Natural killer cell (primary cell): ENCODE data around the gene TNRC6A. TPM values are rescaled to one million over a fixed set of nuclear protein-coding genes. Genes with fewer than 3 reads are reported as not detected.
"Not testable (repeated sequence)": the region's sequence is repeated elsewhere in the genome, so short reads cannot be mapped to it uniquely, and the experiment has no call there.

Source experiments
- ATAC-seq, 3 donors: fragments of 150-1000 bp in 2 of 3; fragments of 200-7000 bp in 1 of 3; cut with Tn5 transposase; 1 replicate in 1 of 3; 2 replicates in 2 of 3; pipeline ENCODE4 v1.10.0; 2021; ENCODE audit warnings: mild to moderate bottlenecking in 2 of 3, moderate library complexity in 2 of 3
- DNase-seq, 2 donors: peaks; one replicate each; pipeline versions ENCODE4 v3.0.0 to v3.0.0-alpha.2; 2013 to 2021; ENCODE audit warnings: mixed read lengths in 1 of 2
- H3K27ac ChIP-seq: one replicate; pipeline ENCODE4 v1.5.1; 2013; ENCODE audit warnings: mild to moderate bottlenecking, low read length
- H3K27me3 ChIP-seq: one replicate; pipeline ENCODE4 v1.6.1; 2013; ENCODE audit warnings: low read length; ENCODE audit not compliant: control insufficient read depth, insufficient read depth
- H3K36me3 ChIP-seq: one replicate; pipeline ENCODE4 v1.6.1; 2013; ENCODE audit warnings: low read length; ENCODE audit not compliant: control insufficient read depth, insufficient read depth
- H3K4me1 ChIP-seq: one replicate; pipeline ENCODE4 v1.6.1; 2013; ENCODE audit warnings: low read length; ENCODE audit not compliant: control insufficient read depth, insufficient read depth
- H3K4me3 ChIP-seq: one replicate; pipeline ENCODE4 v1.5.1; 2013; ENCODE audit warnings: low read length
- H3K9me3 ChIP-seq: one replicate; pipeline ENCODE4 v1.6.1; 2013; ENCODE audit warnings: low read length; ENCODE audit not compliant: control insufficient read depth, insufficient read depth
- H3K27ac Mint-ChIP-seq, 2 donors: one replicate each; pipeline ENCODE4 v1.8.0; 2022; ENCODE audit warnings: mild to moderate bottlenecking in 2 of 2, mixed read lengths in 2 of 2, moderate library complexity in 1 of 2
- H3K27me3 Mint-ChIP-seq, 2 donors: one replicate each; pipeline ENCODE4 v1.8.0; 2022; ENCODE audit warnings: low read depth in 2 of 2, mixed read lengths in 2 of 2
- H3K36me3 Mint-ChIP-seq: one replicate; pipeline ENCODE4 v1.8.0; 2022; ENCODE audit warnings: mixed read lengths
- H3K4me1 Mint-ChIP-seq, 2 donors: one replicate each; pipeline ENCODE4 v1.8.0; 2022; ENCODE audit warnings: mixed read lengths in 2 of 2
- H3K4me3 Mint-ChIP-seq: one replicate; pipeline ENCODE4 v1.8.0; 2022; ENCODE audit warnings: mild to moderate bottlenecking, moderate library complexity, mixed read lengths
- H3K9me3 Mint-ChIP-seq, 2 donors: one replicate each; pipeline ENCODE4 v1.8.0; 2022; ENCODE audit warnings: mixed read lengths in 2 of 2
- CTCF ChIP-seq: fragments of 200-600 bp; IDR thresholded peaks from one replicate; pipeline ENCODE4 v1.8.0; 2022; ENCODE audit warnings: antibody characterized with exemption
- WGBS: methylation state at CpG from one replicate; pipeline ENCODE4 v1.1.7; 2013; ENCODE audit warnings: missing lambda C conversion rate; ENCODE audit not compliant: insufficient coverage; 5-methylcytosine and 5-hydroxymethylcytosine counted together
- intact Hi-C: fragments of 100-400 bp; cut with micrococcal nuclease; formaldehyde crosslinking; loops from one replicate; pipeline ENCODE4 v1.14.2; 2022
- total RNA-seq, 4 donors: library from RNA; stranded (reverse); fragments of 120-200 nt in 1 of 4; gene quantifications; one replicate each; pipeline versions ENCODE4 v1.2.3 to v1.2.4, GENCODE V29; 2013 to 2022

TNRC6A gene
- total RNA-seq, 3 donors from 2014 or later (not counting 1 experiment from before 2014, with no cell fraction given): 53.9 to 68.5 (median 66.3) TPM

- Mint-ChIP-seq H3K36me3 (no peaks in the 10 kb centered on the region), H3K4me3 (no peak overlapping the region), H3K4me1 (no peaks in the 10 kb centered on the region), H3K9me3 (no peaks in the 10 kb centered on the region), H3K27ac (no peak overlapping the region), H3K27me3 (no peaks in the 10 kb centered on the region)
- no peak for TF ChIP-seq CTCF
- no peaks in the 10 kb centered on the region for H3K9me3 ChIP-seq
- no peak overlapping the region for H3K4me3 ChIP-seq
- ATAC-seq (no peak), DNase-seq (no peak)
- intact Hi-C loops: no loop called here
- H3K4me1 ChIP-seq: no peaks in the 10 kb centered on the region
- no peaks in the 10 kb centered on the region for H3K27me3 ChIP-seq
- H3K36me3 ChIP-seq: no peaks in the 10 kb centered on the region
- no peak overlapping the region for H3K27ac ChIP-seq
Measured at GRCh38 chr16:24841291-24841690, 111.8 kb downstream of the TNRC6A start.

DNA sequence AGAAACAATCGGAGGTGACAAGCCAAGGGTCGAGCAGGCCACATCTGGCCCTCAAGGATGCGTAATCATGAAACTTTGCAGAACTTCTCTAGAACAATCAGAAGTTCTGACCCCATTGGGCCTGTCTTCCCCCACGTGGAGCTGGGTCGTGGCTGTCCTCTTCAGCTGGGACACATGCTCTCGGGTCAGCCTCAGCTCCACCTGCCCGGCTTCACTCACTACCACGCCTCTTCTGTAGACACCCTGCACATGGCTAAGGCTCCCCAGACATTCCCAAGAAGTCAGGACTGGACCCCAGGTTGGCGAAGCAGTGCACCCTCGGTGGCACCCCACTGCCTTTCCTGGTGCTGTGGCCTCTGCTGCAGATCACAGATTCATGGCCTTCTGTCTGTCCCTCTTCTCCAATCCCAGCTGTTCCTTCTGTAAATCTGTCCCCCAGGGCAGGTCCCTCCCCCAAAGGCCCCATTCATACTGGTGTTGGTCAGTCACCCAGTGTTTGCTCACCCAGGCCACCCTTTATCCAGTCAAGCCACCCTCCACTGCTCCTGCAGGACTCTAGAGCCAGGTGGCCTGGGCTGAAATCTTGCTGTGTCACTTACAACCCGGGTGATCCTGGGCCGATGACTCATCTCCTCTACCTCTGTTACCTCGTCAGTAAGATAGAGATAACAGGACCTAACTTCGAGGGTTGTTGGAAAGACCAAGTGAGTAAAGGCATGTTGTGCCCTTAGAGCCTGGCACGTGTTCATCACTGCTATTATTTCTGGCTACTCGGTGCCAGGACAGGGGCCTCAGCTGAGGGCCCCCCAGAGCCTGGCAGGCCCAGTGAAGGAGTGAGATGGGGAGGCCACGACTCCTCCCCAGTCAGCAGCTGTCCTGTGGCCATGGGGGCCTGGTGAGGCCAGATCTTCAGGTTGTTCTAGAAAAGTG is 114.9 kb downstream of the TNRC6A start:
- no peaks in the 10 kb centered on the region for H3K36me3 Mint-ChIP-seq

DNA sequence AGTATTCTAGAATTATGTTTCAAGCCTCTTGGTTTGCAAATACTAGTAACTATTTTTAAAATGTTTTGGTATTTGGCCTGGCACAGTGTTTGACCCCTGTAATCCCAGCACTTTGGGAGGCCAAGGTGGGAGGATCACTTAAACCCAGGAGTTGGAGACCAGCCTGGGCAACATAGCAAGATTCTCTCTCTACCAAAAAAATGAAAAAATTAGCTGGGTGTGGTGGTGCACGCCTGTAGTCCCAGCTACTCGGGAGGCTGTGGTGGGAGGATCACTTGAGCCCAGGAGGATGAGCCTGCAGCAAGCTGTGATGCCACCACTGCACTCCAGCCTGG is 115.5 kb downstream of the TNRC6A start:
- DNase-seq, H3K4me1 Mint-ChIP-seq, H3K4me3 Mint-ChIP-seq, H3K4me1 ChIP-seq, H3K36me3 Mint-ChIP-seq, H3K27me3 Mint-ChIP-seq, H3K27ac ChIP-seq, H3K27ac Mint-ChIP-seq, intact Hi-C loops, H3K4me3 ChIP-seq, H3K27me3 ChIP-seq, ATAC-seq, H3K9me3 ChIP-seq, H3K36me3 ChIP-seq, H3K9me3 Mint-ChIP-seq: not testable (repeated sequence)
- 90% methylated on average over 2 of the region's 2 CpGs for WGBS

More for the DNA sequence above, 114.9 kb downstream of the TNRC6A start:
- Histone ChIP-seq H3K4me3 (no peak overlapping the region), H3K9me3 (no peaks in the 10 kb centered on the region), H3K4me1 (no peaks in the 10 kb centered on the region), H3K36me3 (no peaks in the 10 kb centered on the region), H3K27me3 (no peaks in the 10 kb centered on the region), H3K27ac (no peak overlapping the region)
- Mint-ChIP-seq H3K9me3 (no peaks in the 10 kb centered on the region), H3K4me3 (no peak overlapping the region), H3K27ac (no peak overlapping the region), H3K27me3 (no peaks in the 10 kb centered on the region), H3K4me1 (no peaks in the 10 kb centered on the region)
- DNase-seq: no peak
- 81% methylated on average over 17 of the region's 17 CpGs for WGBS
- intact Hi-C loops: no loop called here
- TF ChIP-seq CTCF: no peak
- no peak for ATAC-seq

DNA sequence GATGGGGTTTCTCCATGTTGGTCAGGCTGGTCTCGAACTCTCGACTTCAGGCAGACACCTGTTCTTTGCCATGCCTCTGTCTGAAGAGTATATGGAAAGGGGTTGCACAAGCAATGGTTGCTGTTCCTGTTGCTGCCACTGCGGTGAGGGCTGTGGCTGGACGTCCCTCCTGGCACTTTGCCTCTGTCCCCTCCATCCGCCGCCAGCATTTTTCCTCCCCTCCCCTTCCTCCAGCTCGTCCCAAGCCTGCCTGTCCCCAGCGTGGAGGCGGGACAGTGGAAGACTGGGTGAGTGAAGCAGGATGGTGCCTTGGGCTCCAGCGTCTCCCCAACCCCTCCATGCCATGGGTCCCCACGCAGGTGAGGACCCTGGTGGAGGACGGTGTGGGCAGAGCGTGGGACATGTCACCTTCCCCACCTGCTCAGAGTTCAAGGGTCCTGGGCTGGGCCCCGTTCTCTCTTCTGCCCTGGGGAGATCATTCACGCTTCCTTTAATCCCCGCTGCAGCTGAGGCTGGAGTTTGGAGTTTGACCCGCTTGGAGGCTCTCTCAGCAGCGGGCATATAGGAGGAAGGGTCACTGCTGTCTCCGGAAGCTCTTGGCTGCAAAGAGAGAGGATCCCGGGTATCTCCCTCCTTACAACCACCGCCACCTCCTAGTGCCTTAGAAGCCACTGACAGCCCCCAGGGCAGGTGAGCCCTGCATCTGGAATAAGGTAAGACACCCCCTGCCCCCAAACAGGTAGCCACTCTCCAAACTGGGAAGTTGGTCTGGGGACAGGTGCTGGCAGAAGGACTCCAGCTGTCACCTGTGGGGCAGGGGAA is 116.5 kb downstream of the TNRC6A start, which contains the start of gene SLC5A11:
TSS of gene SLC5A11 (plus strand) at position 238 of the 822 bp plus-strand sequence. CDS start 12,681 bp downstream, outside the sequence.
- Mint-ChIP-seq H3K27ac (no peak within 1 kb of the TSS), H3K9me3 (no peaks in the 10 kb centered on the region), H3K4me1 (no peaks in the 10 kb centered on the region), H3K36me3 (no peaks in the 10 kb centered on the region), H3K4me3 (no peak within 1 kb of the TSS), H3K27me3 (no peaks in the 10 kb centered on the region)
- Histone ChIP-seq H3K4me1 (no peaks in the 10 kb centered on the region), H3K36me3 (no peaks in the 10 kb centered on the region), H3K27ac (no peak within 1 kb of the TSS), H3K27me3 (no peaks in the 10 kb centered on the region), H3K9me3 (no peaks in the 10 kb centered on the region), H3K4me3 (no peak within 1 kb of the TSS)
- ATAC-seq: no peak
- no peak for TF ChIP-seq CTCF
- no peak for DNase-seq
- intact Hi-C loops: no loop called here
- 81% methylated on average over 17 of the region's 21 CpGs for WGBS
